Measurements from ENCODE around the gene PMPCA.

Gene PMPCA

GRCh38 chr9:136405481-136405880, 5.0 kb upstream of the PMPCA start:
- TF ChIP-seq NFIC (IDR thresholded peaks at IDR 0.05) (no peak), FOXM1 (IDR thresholded peaks at IDR 0.05; ENCODE audit: borderline replicate concordance, low read depth) (no peak), MAX (IDR thresholded peaks at IDR 0.05) (no peak), EGR1 (IDR thresholded peaks at IDR 0.05) (no peak), TEAD4 (IDR thresholded peaks at IDR 0.05) (no peak), TAF1 (IDR thresholded peaks at IDR 0.05; ENCODE audit: low read depth) (no peak), RAD21 (IDR thresholded peaks at IDR 0.05; ENCODE audit: low read depth) (no peak), CEBPB (IDR thresholded peaks at IDR 0.05) (no peak)

GRCh38 chr9:136407911-136408310, 2.5 kb upstream of the PMPCA start:
- no peak for TF ChIP-seq NFIC (IDR thresholded peaks at IDR 0.05)
- no peak for TF ChIP-seq TAF1 (IDR thresholded peaks at IDR 0.05; ENCODE audit: low read depth)
- TF ChIP-seq RAD21 (IDR thresholded peaks at IDR 0.05; ENCODE audit: low read depth), result no peak
- no peak for TF ChIP-seq USF1 (IDR thresholded peaks at IDR 0.05)
- no peak for TF ChIP-seq ZBTB7A (IDR thresholded peaks at IDR 0.05; ENCODE audit: low read depth)
- no peak for TF ChIP-seq REST (IDR thresholded peaks at IDR 0.05; ENCODE audit: low read depth)
- no peak for TF ChIP-seq TEAD4 (IDR thresholded peaks at IDR 0.05)
- no peak for TF ChIP-seq CEBPB (IDR thresholded peaks at IDR 0.05)
- no peak for TF ChIP-seq FOXM1 (IDR thresholded peaks at IDR 0.05; ENCODE audit: borderline replicate concordance, low read depth)
- no peak for TF ChIP-seq MAX (IDR thresholded peaks at IDR 0.05)
- TF ChIP-seq EGR1 (IDR thresholded peaks at IDR 0.05), result no peak
- no peak for TF ChIP-seq TCF12 (IDR thresholded peaks at IDR 0.05; ENCODE audit: low read depth)
- no peak for TF ChIP-seq CREB1 (IDR thresholded peaks at IDR 0.05; ENCODE audit: low read depth)
- TF ChIP-seq EP300 (IDR thresholded peaks at IDR 0.05; ENCODE audit: borderline replicate concordance), result no peak
- no peak for TF ChIP-seq YY1 (IDR thresholded peaks at IDR 0.05; ENCODE audit: low read depth)

- TF ChIP-seq FOXM1 (IDR thresholded peaks at IDR 0.05; ENCODE audit: borderline replicate concordance, low read depth) (no peak), CEBPB (IDR thresholded peaks at IDR 0.05) (no peak), EGR1 (IDR thresholded peaks at IDR 0.05) (no peak), TEAD4 (IDR thresholded peaks at IDR 0.05) (no peak), ZBTB7A (IDR thresholded peaks at IDR 0.05; ENCODE audit: low read depth) (peak; percentile 4; the same call in 1 of the 2 replicates), REST (IDR thresholded peaks at IDR 0.05; ENCODE audit: low read depth) (no peak), TAF1 (IDR thresholded peaks at IDR 0.05; ENCODE audit: low read depth) (no peak), YY1 (IDR thresholded peaks at IDR 0.05; ENCODE audit: low read depth) (no peak), MAX (IDR thresholded peaks at IDR 0.05) (peak; percentile 98), CREB1 (IDR thresholded peaks at IDR 0.05; ENCODE audit: low read depth) (no peak), RAD21 (IDR thresholded peaks at IDR 0.05; ENCODE audit: low read depth) (no peak), USF1 (IDR thresholded peaks at IDR 0.05) (0 out of 2 replicates have a peak, but pooled peaks have one; percentile 14), TCF12 (IDR thresholded peaks at IDR 0.05; ENCODE audit: low read depth) (no peak)
These were observed 652 bp upstream of the PMPCA start for GRCh38 chr9:136409557-136410455.

GRCh38 chr9:136411378-136411777, 920 bp downstream of the PMPCA start:
- TF ChIP-seq CREB1 (IDR thresholded peaks at IDR 0.05; ENCODE audit: low read depth) (no peak), REST (IDR thresholded peaks at IDR 0.05; ENCODE audit: low read depth) (no peak), NFIC (IDR thresholded peaks at IDR 0.05) (no peak), USF1 (IDR thresholded peaks at IDR 0.05) (no peak), MAX (IDR thresholded peaks at IDR 0.05) (no peak), TEAD4 (IDR thresholded peaks at IDR 0.05) (no peak), CEBPB (IDR thresholded peaks at IDR 0.05) (no peak), TCF12 (IDR thresholded peaks at IDR 0.05; ENCODE audit: low read depth) (no peak), RAD21 (IDR thresholded peaks at IDR 0.05; ENCODE audit: low read depth) (no peak), FOXM1 (IDR thresholded peaks at IDR 0.05; ENCODE audit: borderline replicate concordance, low read depth) (no peak), EP300 (IDR thresholded peaks at IDR 0.05; ENCODE audit: borderline replicate concordance) (no peak), TAF1 (IDR thresholded peaks at IDR 0.05; ENCODE audit: low read depth) (no peak), ZBTB7A (IDR thresholded peaks at IDR 0.05; ENCODE audit: low read depth) (no peak), EGR1 (IDR thresholded peaks at IDR 0.05) (no peak), YY1 (IDR thresholded peaks at IDR 0.05; ENCODE audit: low read depth) (no peak)

All from Ishikawa (cell line).